Tibial nerve (tissue), 4 donors: ENCODE data around the gene PRR15L.
"Not testable (repeated sequence)": the region's sequence is repeated elsewhere in the genome, so short reads cannot be mapped to it uniquely, and the experiment has no call there.

Experiments
- CTCF ChIP-seq, 5 experiments: fragments of 200-600 bp in 3 of 5; fragments of 450-650 bp in 2 of 5; sonication (generic) in 3 of 5; IDR thresholded peaks; one replicate each; pipeline ENCODE4 v1.5.1; 2016 to 2019; ENCODE audit warnings: antibody characterized with exemption in 5 of 5, mild to moderate bottlenecking in 3 of 5, moderate library complexity in 2 of 5
- EP300 ChIP-seq, 2 donors: sonication (generic); formaldehyde crosslinking; IDR thresholded peaks; one replicate each; pipeline ENCODE4 v1.6.1; 2017; ENCODE audit warnings: antibody characterized with exemption in 2 of 2, mild to moderate bottlenecking in 1 of 2
- POLR2A ChIP-seq, 2 donors: fragments of 450-650 bp; IDR thresholded peaks; one replicate each; pipeline ENCODE4 v1.6.1; 2017; ENCODE audit warnings: antibody characterized with exemption in 2 of 2, mild to moderate bottlenecking in 2 of 2, moderate library complexity in 2 of 2

GRCh38 chr17:47935468-47935867 is 22.2 kb downstream of the PRR15L start:
- not testable (repeated sequence) for TF ChIP-seq CTCF, EP300, POLR2A (IDR thresholded peaks at IDR 0.05)
